Astrocyte of the spinal cord (primary cell): ENCODE results near the gene ADAMTSL3.
"Not testable (repeated sequence)": the region's sequence is repeated elsewhere in the genome, so short reads cannot be mapped to it uniquely, and the experiment has no call there.

ENCODE experiments used
- DNase-seq: peaks from one replicate; pipeline ENCODE4 v3.0.0; 2011; ENCODE audit warnings: low read depth, low spot score
- H3K4me3 ChIP-seq: 2 replicates; pipeline ENCODE4 v1.5.1; 2011; ENCODE audit warnings: low read depth, mild to moderate bottlenecking, low read length, moderate library complexity
- CTCF ChIP-seq: IDR thresholded peaks from 2 replicates; pipeline ENCODE4 v1.5.1; 2012; ENCODE audit warnings: low read depth, mild to moderate bottlenecking, low read length, inconsistent platforms
- in situ Hi-C: cut with HindIII; loops from 2 replicates; pipeline ENCODE4 v1.10.0; 2017; ENCODE audit warnings: low sequenced_read_pairs

Gene ADAMTSL3

DNA sequence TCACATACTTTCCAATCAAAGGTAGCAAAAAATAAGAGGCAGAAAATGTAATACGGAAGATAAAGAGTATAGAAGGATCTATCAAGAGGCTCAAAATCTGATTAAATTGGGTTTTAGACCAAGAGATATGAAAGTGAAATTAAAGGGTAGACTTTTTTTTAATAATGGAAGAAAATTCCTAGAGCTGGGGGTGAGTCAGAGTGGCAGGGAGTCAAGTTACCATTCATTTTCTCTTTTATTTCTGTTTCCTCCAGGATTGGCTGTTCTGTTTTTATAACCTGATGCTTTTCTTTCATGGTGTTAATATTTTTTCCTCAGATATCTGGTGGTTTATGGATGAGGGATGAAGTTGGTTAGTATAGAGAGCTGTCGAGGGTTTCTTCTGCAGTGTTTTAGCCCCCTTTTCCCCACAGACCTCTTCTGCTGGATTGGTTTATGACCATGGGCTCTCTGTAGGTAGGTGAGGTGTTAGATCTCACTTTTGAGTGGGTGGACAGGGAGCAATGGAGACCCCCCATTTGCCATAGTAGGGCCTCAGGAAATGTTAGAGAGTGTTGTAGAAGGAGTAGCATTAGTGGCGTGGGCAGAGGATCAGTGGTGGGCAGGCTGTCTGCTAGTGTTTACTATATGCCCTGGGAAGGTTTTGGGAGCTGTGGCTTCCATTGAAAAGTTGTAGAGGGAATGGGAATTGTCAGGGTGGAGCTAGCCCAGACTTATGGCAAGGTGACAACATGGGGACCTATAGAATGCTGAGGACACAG is 380.1 kb downstream of the ADAMTSL3 start:
- TF ChIP-seq CTCF: no peak
- H3K4me3 ChIP-seq: no peak overlapping the region
- in situ Hi-C loops: no loop called here
- DNase-seq: no peak

- no peak overlapping the region for H3K4me3 ChIP-seq
- peak; percentile 10 for TF ChIP-seq CTCF
- in situ Hi-C loops: no loop called here
- DNase-seq: no peak
Measured at GRCh38 chr15:84034578-84035398, 380.9 kb downstream of the ADAMTSL3 start.

- no peak overlapping the region for H3K4me3 ChIP-seq
- DNase-seq: peak; percentile 24
- TF ChIP-seq CTCF: peak; percentile 47
- in situ Hi-C loops: no loop called here
Measured at GRCh38 chr15:84035399-84035766, 381.5 kb downstream of the ADAMTSL3 start.

DNA sequence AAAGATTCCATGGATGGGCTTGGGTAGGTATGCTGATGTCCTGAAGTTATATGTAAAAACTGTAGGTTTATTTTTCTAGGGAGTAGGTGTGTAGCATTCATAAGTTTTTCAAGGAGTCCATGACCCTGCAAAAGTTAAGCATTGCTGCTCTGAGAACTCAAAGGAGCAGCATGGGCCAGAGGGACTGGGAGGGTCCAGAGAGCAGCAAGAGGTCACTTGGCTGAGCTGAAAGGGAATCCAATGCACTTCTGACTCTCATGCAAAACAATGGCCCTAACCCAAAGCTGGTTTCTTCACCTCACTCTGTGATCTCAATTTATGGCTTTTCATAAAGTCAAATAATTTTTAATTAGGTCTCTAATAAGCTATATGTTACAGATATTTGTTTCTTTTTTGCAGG is 383.4 kb downstream of the ADAMTSL3 start:
- no peak overlapping the region for H3K4me3 ChIP-seq
- DNase-seq: no peak
- no peak for TF ChIP-seq CTCF
- in situ Hi-C loops: no loop called here

DNA sequence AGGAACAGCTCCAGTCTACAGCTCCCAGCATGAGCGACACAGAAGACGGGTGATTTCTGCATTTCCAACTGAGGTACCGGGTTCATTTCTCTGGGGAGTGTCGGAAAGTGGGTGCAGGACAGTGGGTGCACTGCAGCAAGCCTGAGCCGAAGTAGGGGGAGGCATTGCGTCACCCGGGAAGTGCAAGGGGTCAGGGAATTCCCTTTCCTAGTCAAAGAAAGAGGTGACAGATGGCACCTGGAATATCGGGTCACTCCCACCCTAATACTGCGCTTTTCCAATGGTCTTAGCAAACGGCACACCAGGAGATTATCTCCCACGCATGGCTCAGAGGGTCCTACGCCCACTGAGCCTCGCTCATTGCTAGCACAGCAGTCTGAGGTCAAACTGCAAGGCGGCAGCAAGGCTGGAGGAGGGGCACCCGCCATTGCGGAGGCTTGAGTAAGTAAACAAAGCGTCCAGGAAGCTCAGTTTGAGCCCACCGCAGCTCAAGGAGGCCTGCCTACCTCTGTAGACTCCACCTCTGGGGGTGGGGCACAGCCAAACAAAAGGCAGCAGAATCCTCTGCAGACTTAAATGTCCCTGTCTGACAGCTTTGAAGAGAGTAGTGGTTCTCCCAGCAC is 388.6 kb downstream of the ADAMTSL3 start:
- in situ Hi-C loops, DNase-seq: not testable (repeated sequence)

DNA sequence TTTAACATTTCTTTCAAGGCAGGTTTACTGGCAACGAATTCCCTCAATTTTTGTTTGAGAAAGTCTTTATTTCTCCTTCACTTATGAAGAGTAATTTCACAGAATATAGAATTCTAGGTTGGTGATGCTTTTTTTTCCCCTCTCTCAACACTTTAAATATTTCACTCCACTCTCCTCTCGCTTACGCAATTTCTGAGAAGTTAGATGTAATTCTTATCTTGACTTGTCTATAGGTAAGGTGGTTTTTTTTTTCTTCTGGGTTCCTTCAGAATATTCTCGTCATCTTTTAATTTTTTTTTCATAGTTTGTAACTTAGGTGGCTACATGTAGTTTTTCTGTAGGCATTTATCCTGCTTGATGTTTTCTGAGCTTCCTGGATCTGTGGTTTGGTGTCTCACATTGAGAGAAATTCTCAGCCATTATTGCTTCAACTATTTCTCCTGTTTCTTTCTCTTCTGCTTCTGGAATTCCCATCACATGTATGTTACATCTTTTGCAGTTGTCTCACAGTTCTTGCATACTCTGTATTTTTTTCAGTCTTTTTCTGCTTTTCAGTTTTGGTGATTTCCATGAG is 392.2 kb downstream of the ADAMTSL3 start:
- H3K4me3 ChIP-seq: no peak overlapping the region
- in situ Hi-C loops: no loop called here
- no peak for DNase-seq
- no peak for TF ChIP-seq CTCF

More for the DNA sequence above, 388.6 kb downstream of the ADAMTSL3 start:
- not testable (repeated sequence) for H3K4me3 ChIP-seq

- in situ Hi-C loops, H3K4me3 ChIP-seq, DNase-seq: not testable (repeated sequence)
Measured at GRCh38 chr15:84049480-84049879, 395.6 kb downstream of the ADAMTSL3 start.
